ENCODE results near the gene ARFGEF2.
"Not testable (repeated sequence)": the region's sequence is repeated elsewhere in the genome, so short reads cannot be mapped to it uniquely, and the experiment has no call there.

ARFGEF2 gene

DNA sequence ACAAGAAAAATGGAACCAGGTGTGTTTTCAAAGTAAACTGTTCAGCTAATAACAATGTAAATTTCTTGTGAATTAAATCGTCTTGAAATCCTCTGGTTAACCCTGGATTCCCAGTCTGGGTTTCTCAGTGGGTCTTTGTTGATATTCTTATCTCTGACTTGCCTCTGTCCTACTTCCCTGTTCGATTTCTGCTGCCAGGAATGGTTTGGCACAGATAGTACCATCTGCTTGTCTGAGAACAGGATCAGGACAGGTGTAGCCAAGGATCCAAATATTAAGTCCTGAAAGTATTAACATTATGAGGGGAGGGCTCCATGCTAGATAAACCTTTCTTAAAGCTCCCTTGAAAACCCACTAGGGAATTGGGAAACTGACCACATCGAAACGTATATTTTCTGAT is 30.1 kb downstream of the ARFGEF2 start:
- DNase-seq (ENCODE audit: low spot score): no peak

DNA sequence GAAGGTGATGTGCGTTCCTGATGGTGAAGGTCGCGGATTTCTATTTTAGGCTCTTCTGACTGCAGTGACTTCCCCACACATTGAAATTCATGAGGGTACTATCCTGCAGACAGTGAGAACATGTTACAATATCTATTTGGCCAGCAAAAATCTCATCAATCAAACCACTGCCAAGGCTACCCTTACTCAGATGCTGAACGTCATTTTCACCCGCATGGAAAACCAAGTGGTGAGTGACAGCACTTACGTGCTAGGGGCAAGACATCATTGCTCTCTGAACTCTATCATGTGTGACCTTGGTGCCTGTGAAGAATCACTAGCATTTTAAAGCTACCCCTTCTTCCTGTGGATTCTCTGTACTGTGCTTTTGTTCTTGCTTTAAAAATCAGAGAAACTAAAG is 31.1 kb downstream of the ARFGEF2 start:
- no peak for DNase-seq (ENCODE audit: low spot score)

DNA sequence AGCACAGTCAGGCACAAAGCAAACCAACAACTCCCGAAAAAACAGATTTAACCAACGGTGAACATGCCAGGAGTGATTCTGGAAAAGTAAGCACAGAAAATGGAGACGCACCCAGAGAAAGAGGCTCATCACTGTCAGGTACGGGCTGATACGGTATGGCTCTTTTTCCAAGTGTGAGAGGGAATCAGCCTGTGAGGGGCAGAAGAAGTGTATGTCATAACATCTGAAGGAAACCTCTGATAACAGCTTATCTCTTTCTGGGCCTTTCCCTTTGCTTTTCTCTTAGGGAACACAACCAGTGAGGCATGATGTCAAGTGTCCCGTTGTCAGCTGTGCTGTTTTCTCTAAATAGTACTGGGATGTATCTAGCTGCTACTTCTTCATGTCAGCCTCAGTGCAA is 32.1 kb downstream of the ARFGEF2 start:
- DNase-seq (ENCODE audit: low spot score): no peak

DNA sequence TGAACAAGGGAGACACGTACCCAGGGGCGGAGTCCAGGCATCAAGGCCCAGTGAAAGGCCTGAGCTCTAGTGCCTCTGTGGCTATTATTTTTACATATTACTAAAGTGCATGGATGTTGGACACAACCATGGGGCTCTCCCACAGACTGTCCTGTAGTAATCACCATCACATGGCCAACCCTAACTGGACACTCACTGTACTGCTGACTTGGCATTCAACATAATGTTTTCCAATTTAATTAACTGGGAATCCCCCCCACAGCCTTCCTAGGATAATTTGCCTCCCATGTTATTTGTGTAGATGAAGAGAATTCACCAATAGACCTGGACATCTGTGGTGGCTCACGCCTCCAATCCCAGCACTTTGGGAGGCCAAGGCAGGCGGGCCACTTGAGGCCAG is 34.5 kb downstream of the ARFGEF2 start:
- DNase-seq (ENCODE audit: low spot score): no peak

DNA sequence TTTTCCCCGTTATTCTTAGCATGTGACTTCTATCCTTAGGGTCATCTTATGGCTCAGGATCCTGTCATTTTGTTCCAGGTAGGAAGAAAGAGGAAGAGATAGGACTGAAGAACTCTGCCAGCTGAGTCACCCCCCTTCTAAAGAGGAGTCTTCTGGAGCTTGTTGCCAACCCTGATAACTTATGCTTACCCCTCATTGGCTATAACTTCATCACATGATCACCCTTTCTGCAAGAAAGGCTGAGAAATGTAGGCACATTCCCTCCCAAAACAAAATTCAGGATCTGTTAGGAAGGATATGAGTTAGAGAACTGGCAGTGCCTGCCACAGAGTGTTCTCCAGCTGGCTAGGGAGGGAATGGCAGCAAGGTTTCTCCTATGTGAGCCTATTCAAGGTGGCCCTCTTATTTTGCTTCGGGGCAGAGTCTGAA is 35.6 kb downstream of the ARFGEF2 start:
- no peak for DNase-seq (ENCODE audit: low spot score)

DNA sequence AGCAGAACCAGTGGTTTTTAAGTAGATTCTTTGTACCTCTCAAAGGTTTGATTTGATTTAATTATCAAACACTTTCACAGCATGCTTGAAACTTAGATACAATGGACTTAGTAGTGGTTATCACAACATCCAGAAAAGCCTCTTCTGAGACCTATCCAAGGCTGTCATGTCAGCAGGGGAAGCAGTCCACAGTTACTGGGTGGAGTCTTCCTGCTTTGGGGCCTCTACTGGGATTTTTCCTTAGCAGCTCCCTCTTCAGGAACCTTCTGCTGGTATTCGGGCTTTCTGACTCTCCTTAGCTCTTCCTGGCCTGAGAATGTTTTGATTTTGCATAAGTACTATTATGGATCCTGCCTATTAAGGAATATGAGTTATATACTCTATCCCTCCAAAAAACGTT is 36.0 kb downstream of the ARFGEF2 start:
- no peak for DNase-seq (ENCODE audit: low spot score)

DNA sequence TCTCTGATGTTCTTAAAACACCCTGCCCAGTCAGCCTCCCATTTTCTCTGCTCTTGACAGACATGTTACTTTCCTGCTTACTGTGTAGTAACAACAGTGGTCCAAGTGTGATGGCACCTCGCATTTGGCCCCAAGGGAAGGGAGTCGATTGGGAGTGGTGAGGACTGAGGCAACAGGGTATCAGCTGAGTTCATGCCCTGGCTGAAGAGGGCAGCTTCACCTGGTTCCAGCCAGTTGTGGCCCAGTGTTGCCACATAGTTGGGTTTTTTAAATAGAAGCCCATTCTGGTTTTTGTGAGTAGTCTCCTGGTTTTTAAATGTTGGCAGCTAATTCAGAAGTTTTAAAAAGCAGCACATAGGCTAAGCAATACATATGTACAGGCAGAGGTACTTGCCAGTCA is 37.2 kb downstream of the ARFGEF2 start:
- no peak for DNase-seq (ENCODE audit: low spot score)

DNA sequence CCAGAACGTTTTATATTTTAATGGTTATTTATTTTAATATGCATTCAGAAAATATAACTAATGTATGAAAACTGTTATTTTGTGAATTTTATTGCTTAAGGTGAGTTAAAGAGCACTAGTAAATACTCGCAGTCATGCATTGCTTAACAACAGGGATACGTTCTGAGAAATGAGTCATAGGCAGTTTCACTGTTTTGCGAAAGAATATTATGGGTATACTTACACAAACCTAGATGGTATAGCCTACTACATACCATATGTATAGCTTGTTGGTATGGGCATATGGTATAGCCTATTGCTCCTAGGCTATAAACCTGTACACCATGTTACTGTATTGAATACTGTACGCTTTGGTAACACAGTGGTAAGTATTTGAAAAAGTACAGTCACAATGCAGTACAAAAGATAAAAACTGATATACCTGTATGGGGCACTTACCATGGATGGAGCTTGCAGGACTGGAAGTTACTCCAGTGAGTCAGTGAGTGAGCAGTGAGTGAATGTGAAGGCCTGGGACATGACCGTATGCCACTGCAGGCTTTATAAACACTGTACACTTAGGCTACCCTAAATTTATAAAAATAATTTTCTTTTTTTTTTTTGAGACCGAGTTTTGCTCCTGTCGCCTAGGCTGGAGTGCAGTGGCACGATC is 38.5 kb downstream of the ARFGEF2 start:
- no peak for DNase-seq (ENCODE audit: low spot score)

DNA sequence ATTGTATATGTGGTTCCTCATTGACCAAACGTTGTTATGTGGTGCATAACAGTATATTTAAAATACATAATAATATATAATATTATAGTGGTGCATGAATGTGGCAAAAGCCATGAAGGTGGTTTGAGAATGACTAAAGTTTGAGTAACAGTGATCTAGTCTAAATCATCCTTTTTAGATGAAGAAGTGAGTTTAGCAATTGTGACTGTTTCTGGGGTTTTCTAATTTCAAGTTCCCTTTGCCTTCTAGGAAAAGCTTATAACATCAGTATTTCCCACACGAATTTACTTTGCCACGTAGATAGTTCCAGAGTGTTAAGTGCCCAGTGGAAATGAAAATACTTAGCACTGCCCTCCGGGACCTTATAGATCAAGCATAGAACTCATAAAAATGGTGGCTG is 40.9 kb downstream of the ARFGEF2 start:
- DNase-seq (ENCODE audit: low spot score): no peak

DNA sequence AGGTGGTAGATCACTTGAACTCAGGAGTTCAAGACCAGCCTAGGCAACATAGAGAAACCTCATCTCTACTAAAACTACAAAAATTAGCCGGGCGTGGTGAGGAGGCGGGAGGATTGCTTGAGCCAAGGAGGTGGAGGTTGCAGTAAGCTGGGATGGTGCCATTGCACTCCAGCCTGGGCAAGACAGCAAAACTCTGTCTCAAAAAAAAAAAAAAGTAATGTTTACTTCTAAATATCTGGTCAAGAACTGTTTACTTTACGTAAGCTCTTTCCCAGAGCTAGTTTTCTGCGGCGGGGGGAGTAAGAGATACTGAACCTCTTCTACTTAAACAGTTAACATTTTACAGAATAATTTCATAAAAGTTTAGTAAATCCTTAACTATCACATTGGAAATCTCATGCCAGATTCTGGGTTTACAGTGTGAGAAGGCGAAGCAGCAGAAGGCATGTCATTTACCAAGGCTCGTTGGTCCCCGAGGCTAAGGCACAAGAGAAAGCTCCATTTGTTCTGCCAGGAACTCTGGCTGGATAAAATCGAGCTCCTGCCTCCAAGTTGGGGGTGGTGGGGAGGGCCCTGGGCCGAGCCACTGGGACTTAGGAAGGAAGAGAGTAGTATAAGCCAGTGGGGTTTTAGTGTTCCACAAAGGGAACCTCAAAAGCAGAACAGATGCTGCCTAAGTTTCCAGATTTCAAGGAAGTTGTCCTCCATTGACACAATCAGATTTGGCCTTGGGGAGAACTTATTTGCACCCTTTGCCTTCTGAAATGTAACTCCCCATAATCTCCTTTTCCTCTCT is 41.7 kb downstream of the ARFGEF2 start:
- peak; percentile 26 for DNase-seq (ENCODE audit: low spot score)

DNA sequence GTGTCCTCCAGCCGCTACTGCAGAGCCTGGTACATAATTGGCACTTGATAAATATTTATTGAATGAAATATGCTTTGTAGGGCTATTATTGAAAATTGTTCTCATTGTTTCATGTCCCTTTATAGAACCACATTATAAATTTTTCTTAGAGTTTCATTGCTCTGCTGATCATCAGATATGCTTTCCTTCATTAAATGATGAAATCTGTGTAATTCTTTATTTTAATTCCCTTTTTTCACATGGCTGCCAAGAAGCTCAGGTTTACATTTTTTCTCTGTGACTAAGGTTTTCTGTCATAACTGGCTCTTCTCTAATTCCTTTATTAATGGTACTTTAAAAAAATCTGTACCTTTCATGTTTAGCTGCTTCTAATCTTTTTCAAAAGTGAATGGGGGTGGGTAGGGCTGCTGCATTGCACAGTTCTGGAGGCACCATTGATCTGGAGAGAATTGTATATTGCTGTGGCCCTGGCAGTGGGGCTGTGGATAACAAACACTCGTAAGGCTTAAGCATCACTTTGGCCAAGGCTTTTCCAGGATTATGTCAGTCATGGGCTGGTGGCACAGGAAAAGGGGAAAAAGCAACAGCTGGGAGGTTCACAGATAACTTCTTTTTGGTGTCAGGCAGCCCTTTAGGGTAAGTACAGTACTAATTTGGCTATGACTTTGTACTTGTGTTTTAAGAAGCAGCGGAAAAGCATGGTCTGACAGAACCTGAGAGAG is 43.8 kb downstream of the ARFGEF2 start:
- no peak for DNase-seq (ENCODE audit: low spot score)

DNA sequence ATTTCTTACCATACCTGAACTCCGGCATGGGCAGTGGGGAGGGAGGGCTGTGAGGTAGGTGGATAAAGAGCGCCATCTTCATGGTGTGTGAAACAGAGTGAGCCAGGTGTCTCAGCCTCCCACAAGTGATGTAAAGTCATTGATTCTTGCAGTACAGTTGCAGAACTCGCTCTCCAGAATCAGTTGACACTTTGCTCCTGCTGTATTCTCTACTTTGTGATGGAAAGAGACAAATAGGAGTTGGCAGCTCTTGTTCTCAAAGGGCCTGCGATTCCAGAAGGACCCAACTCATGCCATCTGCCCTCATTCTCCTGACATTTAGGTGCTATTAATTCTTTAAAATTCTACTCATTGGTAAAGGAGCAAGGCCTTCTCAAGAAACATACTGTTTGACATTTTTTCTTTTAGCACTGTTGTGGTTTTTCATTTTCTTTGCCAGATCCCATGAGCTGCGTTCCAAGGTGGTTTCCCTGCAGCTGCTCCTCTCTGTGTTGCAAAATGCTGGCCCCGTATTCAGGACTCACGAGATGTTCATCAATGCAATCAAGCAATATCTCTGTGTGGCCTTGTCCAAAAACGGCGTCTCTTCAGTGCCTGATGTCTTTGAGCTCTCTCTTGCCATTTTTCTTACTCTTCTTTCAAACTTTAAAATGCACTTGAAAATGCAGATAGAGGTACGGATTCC is 49.3 kb downstream of the ARFGEF2 start:
- no peak for DNase-seq (ENCODE audit: low spot score)

DNA sequence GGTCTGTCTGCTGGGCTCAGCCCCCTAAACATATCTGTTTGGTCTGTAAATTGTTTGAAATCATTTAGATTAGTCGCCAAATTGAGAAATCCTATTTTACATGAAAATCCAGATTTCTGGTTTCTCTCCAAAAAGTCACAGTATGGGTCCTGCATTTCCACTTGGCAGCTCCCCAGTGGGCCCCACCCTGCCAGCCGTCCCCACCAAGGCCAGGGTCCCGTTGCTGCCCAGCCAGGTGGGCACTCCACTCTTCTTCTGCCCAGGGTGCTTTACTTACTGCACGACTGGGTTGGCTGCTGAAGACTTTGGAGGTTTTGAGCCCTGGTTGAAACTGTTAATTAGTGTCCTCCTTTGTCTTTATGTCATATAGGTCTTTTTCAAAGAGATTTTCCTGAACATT is 50.4 kb downstream of the ARFGEF2 start:
- DNase-seq (ENCODE audit: low spot score): no peak

DNA sequence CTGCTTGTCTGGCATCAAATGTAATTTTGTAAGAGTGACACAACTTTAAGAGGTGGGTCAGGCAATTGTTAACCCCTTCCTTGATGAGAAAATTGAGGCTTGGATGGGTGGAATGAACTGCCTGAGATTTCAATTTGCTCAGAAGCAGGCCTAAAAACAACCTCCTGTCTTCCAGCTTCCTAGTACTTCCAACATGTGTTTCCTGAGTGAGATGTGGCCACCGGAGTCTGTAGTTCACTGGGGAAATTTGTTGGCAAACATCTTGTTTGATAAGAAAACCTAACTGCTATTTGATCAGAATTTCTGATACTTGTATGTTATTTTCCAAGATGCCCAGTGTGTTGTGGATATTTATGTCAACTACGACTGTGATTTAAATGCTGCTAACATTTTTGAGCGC is 51.3 kb downstream of the ARFGEF2 start:
- no peak for DNase-seq (ENCODE audit: low spot score)

DNA sequence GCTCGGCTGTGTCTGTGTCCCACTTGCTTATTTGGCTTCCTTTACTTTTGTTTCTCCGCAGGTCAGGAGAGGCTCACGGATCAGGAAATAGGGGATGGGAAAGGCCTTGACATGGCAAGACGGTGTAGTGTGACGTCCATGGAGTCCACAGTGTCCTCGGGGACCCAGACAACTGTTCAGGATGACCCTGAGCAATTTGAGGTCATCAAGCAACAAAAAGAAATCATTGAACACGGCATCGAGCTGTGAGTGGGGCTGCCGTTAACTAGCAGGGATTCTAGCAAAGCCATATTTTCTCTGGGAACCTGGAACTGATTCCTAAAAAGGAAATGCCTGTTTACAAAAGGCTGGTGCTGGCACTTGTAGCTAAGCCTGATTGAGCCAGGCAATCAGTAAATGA is 54.4 kb downstream of the ARFGEF2 start:
- peak; percentile 15 for DNase-seq (ENCODE audit: low spot score)

DNA sequence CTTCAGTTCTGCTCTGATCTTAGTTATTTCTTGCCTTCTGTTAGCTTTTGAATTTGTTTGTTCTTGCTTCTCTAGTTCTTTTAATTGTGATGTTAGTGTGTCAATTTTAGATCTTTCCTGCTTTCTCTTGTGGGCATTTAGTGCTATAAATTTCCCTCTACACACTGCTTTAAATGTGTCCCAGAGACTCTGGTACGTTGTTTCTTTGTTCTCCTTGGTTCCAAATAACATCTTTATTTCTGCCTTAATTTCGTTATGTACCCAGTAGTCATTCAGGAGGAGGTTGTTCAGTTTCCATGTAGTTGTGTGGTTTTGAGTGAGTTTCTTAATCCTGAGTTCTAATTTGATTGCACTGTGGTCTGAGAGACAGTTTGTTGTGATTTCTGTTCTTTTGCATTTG is 58.5 kb downstream of the ARFGEF2 start:
- not testable (repeated sequence) for DNase-seq (ENCODE audit: low spot score)

DNA sequence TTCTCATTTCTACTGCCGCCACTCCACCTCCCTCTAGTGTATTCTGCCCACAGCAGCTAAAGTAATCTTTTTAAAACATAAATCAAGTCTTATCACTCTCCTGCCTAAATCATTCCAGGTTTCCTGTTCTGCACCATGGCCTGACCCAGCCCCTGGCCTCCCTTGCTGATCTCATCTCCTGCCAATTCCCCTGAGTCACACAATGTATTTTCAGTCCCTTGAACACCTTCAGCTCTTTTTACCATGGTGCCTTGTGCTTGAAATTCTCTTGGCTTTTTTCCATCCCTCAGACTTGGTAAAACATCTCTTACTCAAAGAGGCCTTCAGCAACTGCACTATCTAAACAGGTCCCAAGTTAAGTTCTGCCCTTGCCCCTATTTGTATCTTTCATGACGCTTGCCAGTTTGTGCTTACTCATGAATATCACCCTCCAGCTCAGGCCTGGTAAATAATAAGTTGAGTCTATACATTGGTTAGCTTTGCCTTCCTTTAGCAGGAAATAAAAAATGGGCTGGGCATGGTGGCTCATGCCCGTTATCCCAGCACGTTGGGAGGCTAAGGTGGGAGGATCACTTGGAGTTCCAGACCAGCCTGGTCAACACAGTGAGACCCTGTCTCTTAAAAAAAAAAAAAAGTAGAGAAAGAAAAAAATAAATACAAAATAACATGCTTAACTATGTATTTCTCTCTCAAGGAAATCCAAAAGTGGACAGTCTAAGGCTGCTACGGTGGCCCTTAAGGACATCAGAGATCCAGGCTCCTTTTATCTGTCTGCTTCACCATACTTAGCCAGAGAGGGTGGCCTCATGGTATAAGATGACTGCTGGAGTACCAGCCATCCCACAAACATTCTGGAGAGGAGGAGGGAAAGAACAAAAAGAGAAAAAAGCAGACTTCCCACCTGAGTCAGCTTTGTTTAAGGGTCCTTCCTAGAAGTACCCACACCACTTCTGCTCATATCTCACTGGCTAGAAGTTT is 62.2 kb downstream of the ARFGEF2 start:
- no peak for DNase-seq (ENCODE audit: low spot score)

DNA sequence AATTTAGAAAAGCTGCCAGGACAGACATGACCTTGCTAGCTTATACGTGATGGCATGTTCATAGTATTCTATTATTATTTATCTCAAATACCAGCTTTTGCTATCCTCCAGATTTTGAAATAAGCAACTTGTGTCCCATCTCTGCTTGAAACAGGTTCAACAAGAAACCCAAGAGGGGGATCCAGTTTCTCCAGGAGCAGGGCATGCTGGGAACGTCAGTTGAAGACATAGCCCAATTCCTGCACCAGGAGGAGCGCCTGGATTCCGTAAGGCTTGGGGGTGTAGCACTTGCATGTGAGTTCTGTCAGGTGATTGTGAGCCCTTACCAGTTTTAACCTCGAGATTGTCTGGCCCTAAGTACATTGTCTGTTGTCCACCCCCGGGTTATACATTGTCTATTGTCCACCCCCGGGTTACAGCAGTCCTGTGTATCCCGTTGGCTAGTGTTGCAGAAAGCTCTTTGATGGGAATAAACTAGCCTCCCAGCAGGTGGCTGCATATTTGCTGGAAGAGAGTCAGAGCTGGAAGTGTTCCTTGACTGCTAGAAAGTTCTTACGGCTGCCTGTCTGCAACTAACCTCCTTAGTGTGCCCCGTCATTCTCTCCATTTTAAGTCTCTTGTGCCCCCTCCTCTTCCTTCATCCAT is 63.2 kb downstream of the ARFGEF2 start:
- no peak for DNase-seq (ENCODE audit: low spot score)

DNA sequence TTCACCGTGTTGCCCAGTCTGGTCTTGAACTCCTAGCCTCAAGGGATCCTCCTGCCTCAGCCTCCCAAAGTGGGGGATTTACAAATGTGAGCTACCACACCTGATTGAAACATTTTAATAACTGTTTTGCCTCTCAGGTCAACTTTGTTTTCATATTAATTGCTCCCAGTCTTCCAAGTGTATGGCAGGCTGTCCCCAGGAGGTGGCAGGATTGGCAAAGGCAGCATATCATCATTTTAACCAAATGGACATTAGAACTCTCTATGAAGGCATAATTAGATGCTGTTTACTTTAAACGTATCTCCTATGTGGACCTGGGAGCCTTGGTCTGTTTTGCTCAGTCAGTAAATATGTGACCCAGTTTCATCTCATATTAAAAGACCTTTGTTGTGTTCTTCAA is 65.4 kb downstream of the ARFGEF2 start:
- no peak for DNase-seq (ENCODE audit: low spot score)

DNA sequence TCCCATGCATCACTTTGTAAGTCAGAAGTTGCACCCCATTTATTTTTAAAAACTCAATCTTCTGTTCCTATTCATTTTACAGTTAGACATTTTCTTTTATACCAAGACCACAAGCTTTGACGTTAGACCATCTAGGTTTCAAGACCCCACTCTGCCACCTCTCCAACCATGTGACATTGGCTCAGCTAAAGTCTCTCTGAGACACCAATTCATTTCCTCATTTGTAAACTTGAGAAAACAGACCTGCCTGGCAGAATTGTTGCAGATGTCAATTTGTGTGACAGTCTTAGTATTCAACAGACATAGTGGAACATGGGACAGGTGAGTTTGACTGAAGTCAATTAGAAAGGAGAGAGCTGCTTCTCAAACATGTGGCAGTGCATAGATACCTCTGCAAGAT is 69.0 kb downstream of the ARFGEF2 start:
- no peak for DNase-seq (ENCODE audit: low spot score)

DNA sequence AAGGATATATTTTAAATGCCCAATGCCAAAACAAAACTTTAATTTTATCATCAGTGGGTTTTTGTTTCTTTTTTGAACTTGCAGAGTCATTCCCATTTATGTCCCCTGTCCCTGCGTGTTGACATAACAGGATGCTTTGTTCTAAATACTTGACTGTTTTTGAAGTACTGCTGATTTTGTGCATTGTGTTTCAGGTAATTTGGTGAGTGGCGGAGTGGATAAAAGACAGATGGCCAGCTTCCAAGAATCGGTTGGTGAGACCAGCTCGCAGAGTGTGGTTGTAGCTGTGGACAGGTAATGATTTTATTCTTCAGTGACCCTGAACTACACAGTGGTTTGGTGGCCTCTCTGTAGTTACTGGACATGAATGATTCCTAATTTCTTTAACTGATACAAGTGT is 74.1 kb downstream of the ARFGEF2 start:
- DNase-seq (ENCODE audit: low spot score): no peak

Data from Ammon's horn (tissue), 1 donor.